ENCODE measurements around the gene ANKRD33B.

DNA sequence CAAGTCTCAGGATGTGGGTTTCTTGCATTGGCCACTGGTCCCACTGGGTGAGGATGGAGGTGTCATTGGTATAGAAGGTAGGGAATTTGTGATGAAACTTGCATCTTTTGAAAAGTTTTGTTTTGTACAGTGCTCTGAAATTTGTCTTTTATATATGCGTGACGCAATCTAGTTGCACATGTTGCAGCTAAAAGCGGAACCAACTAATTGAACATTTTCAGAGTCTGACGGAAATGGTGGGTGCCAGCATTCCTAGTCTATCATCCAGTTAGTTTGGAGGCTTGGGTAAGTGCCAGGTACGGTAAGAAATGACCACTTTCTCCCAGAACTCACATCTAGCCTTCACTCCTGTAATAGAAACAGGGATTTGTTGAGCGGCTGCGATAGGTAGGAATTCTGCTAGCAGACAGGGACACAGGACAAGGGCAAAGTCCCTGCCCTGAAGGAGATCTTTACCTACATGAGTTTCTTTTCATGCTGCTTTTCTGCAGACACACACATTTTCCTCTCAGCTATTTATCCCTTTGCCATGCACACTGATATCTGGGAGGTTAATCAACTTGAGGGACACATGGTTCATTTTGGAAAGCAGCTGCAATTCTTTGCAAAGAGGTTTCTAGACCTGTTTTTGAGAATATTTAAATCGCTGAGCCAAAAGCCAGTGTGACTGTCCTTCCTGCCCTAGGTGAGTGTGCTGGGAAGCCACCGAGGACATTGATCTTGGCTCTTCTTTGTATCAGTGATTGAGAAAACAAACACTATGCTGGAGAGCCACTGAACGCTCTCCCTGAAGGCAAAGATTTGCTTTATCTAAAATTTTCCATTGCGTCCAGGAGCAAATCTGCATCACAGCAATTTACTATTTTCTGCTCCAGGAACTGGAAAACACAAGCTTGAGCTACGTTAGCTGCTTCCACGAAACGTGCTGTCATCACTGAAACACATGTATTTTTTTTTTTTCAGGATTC is 107.5 kb downstream of the ANKRD33B start:
- TF ChIP-seq, protein P1, sequence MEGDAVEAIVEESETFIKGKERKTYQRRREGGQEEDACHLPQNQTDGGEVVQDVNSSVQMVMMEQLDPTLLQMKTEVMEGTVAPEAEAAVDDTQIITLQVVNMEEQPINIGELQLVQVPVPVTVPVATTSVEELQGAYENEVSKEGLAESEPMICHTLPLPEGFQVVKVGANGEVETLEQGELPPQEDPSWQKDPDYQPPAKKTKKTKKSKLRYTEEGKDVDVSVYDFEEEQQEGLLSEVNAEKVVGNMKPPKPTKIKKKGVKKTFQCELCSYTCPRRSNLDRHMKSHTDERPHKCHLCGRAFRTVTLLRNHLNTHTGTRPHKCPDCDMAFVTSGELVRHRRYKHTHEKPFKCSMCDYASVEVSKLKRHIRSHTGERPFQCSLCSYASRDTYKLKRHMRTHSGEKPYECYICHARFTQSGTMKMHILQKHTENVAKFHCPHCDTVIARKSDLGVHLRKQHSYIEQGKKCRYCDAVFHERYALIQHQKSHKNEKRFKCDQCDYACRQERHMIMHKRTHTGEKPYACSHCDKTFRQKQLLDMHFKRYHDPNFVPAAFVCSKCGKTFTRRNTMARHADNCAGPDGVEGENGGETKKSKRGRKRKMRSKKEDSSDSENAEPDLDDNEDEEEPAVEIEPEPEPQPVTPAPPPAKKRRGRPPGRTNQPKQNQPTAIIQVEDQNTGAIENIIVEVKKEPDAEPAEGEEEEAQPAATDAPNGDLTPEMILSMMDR (conservative IDR thresholded peaks at IDR 0.05; ENCODE audit: low read depth, low read length), result no peak
- TF ChIP-seq EZH2 (IDR thresholded peaks at IDR 0.05; ENCODE audit: borderline replicate concordance, low read depth, low read length, poor library complexity, severe bottlenecking), result no peak

Measured in A673 (cell line).